HG02678 (cell line): Measurements from ENCODE around the gene GRAMD1A.
"Not testable (repeated sequence)": the region's sequence is repeated elsewhere in the genome, so short reads cannot be mapped to it uniquely, and the experiment has no call there.

Experiments used
- ATAC-seq: cut with Tn5 transposase; IDR thresholded peaks from one replicate; pipeline ENCODE4 v1.9.1; 2021; ENCODE audit warnings: mild to moderate bottlenecking, moderate library complexity; ENCODE audit not compliant: unreplicated experiment

Gene GRAMD1A

DNA sequence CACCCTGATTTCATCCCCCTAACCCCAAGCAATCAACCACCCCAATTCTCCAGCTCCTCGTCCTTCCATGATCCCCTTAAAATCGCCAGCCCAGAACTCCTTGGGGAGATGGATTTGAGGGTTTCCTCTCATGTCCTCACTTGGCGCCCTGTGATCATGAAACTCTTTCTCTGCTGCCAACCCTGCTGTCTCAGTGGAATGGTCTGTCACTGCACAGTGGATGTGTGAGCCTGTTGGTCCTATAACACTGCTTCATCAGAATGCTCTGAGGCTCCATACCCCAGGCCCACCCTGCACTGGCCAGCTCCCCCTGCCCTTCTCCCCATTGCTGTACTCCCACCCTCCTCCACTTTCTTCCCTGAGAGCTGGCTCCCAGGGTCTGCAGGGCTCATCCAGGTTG is 23.5 kb upstream of the GRAMD1A start:
- ATAC-seq = no peak

DNA sequence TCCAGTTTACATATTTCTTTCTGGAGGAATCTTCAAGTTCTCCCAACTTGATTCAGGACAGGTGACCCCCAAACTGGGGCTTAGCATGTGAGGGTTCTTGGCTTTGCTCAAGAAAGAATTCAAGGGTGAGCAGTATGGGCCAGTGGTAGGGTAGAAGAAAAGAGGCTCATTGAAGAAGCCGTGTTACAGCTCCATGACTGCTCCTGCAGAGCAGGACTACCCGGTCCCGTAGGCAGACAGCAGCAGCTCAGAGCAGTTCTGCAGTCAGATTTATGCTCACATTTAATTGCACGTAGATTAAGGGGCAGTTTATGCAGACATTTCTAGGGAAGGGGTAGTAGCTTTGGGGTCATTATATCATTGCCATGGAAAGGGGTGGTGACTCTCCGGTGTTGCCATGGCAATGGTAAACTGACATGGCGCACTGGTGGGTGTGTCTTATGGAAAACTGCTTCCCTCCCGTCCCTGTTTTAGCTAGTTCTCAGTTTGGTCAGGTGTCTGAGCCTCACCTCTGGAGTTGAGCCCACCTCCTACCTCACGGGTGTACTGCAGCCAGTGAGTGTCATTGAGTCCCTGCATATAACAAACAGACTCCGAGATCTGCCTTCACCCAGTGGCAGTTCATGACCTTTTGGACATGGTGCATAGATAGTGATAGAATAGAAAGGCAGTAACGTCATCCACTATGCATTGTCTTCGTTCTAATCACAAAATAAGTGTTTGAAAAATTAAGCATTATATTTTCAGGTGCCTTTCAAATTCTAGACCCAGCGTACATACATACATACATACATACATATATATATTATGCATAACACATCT is 20.1 kb upstream of the GRAMD1A start:
- ATAC-seq = no peak

DNA sequence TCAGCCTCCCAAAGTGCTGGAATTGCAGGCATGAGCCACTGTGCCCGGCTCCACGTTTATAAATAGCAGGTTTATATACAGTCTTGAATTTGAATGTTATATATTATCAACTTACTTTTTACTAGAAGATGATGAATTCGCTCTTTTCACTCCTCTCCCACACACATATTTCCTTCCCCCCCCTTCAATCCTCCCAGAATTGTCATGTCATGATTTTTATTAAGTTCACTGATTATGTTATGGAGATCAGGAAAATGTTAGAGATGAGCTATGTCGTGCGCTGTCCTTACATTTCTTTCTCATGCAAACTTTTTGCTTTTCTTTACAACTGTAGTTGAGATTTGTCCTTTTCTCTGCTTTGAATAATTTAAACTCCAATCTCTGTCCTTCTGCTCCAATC is 17.8 kb upstream of the GRAMD1A start:
- no peak for ATAC-seq

- no peak for ATAC-seq
Measured at GRCh38 chr19:34983786-34984185, 16.3 kb upstream of the GRAMD1A start.

- no peak for ATAC-seq
Measured at GRCh38 chr19:34984287-34984686, 15.8 kb upstream of the GRAMD1A start.

GRCh38 chr19:34985249-34986022 is 14.7 kb upstream of the GRAMD1A start:
- ATAC-seq = no peak

- no peak for ATAC-seq
Measured at GRCh38 chr19:34988119-34988518, 12.0 kb upstream of the GRAMD1A start.

DNA sequence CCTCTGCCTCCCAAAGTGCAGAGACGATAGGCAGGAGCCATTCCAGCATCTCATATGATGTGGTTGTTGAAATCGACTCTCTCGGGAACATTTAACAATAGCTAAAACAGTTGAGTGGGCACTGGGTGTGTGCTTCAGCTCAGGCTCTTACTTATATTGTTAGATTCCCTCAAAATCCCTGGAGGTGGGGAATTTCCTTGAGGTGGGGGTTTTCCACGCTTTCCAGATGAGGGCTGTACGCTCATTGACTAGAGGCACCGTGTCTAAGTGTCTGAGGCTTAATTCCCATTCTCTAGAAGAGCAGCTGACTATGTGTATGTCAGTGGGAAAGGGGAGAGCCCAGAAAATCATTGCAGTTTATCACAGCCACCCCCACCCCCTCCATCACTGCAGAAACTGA is 10.8 kb upstream of the GRAMD1A start:
- no peak for ATAC-seq

- ATAC-seq = no peak
Measured at GRCh38 chr19:34990578-34991192, 9.4 kb upstream of the GRAMD1A start.

DNA sequence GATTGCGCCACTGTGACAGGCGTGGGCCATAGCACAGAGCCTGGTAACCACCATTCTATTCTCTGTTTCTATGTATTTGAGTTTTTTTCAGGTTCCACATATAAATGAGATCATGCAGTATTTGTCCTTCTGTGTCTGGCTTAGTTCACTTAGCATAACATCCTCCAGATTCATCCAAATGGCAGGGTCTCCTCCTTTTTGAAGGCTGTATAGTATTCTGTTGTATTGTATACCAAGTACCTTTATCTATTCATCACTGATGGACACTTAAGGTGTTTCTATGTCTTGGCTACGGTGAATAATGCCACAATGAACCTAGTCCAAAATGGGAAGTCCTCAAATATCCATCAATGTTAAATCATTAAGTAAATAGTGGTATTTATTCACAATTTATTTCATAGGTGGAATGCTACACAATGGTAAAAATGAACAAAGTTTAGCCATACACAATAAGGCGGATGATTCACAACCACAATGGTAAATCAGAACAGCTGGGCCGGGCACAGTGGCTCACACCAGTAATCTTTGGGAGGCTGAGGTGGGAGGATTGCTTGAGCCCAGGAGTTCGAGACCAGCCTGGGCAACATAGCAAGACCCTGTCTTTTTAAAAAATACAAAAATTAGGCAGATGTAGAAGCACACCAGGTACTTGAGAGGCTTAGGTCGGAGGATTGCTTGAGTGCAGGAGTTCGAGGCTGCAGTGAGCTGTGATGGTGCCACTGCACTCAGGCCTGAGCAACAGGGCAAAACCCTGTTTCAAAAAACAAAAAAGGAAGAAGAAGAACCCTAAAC is 8.4 kb upstream of the GRAMD1A start:
- no peak for ATAC-seq

- not testable (repeated sequence) for ATAC-seq
Measured at GRCh38 chr19:34992582-34992981, 7.5 kb upstream of the GRAMD1A start.

- ATAC-seq = no peak
Measured at GRCh38 chr19:34994286-34994642, 5.9 kb upstream of the GRAMD1A start.

DNA sequence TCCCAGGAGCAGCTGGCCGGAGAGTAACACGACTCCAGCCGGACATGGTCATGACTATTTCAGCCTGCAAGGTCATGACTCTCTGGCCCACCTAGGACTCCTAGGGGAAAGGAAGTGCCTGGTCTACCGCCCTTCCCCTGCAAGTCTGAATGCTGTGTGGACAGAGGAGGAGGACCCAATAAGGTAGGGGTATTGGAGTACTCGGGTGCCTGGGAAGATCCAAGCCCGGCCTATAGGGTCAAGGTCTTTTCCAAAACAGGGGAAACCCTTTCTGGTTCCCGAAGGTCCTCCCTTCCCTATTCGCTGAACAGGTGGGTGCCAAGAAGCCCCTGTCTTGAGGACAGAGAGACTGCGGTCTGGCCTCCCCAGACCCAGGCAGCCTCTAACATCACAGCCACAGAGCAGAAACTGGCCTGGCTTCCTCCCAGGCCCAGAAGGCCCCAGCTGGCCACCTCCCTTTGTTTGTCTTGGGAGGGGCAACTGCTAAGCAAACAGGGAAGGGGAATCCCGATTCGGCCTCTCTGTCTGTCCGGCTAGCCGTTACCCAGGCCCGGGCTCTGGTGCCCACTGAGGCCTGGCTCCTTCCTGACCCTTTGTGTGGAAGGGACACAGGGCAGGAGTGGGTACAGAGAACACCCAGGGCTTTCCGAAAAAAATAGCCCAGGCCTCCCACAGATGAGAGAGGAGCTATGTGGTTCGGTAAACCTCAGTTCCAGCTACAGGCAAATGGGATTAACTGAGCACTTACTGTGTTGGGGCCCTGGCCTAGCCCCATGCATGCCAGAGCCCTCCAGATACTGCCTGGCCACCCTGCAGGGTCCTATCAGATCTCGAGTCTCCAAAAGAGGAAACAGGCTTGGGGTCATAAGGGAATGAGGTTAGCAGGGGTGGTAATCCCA is 5.2 kb upstream of the GRAMD1A start:
- ATAC-seq = no peak

DNA sequence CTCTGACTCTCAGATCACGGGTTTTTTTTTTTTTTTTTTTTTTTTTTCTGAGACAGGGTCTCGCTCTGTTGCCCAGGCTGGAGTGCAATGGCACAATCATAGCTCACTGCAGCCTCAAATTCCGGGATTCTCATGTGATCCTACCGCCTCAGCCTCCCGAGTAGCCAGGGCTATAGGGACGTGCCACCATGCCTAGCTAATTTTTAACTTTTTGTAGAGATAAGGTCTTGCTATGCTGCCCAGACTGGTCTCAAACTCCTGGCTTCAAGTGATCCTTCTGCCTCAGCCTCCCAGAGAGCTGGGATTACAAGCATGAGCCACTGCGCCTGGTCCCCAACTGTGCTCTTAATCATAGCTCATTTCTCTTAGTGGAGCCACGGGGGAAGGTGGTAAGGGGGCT is 4.6 kb upstream of the GRAMD1A start:
- no peak for ATAC-seq

- no peak for ATAC-seq
Measured at GRCh38 chr19:34997071-34997617, 3.0 kb upstream of the GRAMD1A start.

- ATAC-seq = not testable (repeated sequence)
Measured at GRCh38 chr19:34998224-34998623, 1.9 kb upstream of the GRAMD1A start.

- ATAC-seq = no peak
Measured at GRCh38 chr19:34998777-34999497, 1.2 kb upstream of the GRAMD1A start.

DNA sequence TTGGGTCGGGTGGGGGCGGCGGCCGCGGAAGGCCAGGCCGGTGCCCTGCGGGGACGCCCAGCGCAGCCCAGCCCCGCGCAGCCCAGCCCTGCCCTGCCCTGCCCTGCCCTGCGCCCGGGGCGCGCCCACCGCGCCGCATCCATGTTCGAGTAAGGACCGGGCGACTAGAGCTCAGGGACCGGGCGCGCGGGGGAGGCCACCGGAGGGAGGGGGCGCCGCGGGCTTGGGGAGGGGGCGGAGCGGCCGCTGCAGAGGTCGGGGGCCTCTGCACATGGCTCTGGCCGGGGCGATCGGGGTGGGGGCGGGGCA is 169 bp downstream of the GRAMD1A start:
- ATAC-seq = no peak
